MM.1S (cell line): ENCODE data around the gene RPS10.
"Not testable (repeated sequence)": the region's sequence is repeated elsewhere in the genome, so short reads cannot be mapped to it uniquely, and the experiment has no call there.

ENCODE experiments used
- DNase-seq: peaks from one replicate; pipeline ENCODE4 v3.0.0-alpha.2; 2015
- H2AFZ ChIP-seq: fragments of 300-600 bp; sonication (generic); 2 replicates; pipeline ENCODE4 v1.6.0; 2016; ENCODE audit warnings: antibody characterized with exemption, low read length
- H3F3A ChIP-seq: fragments of 300-600 bp; sonication (generic); 2 replicates; pipeline ENCODE4 v1.6.1; 2016; ENCODE audit warnings: mild to moderate bottlenecking, antibody characterized with exemption, low read length, moderate library complexity, mixed read lengths; ENCODE audit not compliant: insufficient read depth
- H3K27ac ChIP-seq: fragments of 300-600 bp; sonication (generic); 2 replicates; pipeline ENCODE4 v1.5.1; 2016; ENCODE audit warnings: mild to moderate bottlenecking, low read length
- H3K27me3 ChIP-seq: fragments of 300-600 bp; sonication (generic); replicated peaks from 2 replicates; pipeline ENCODE4 v1.6.0; 2016; ENCODE audit warnings: low read length; ENCODE audit not compliant: insufficient read depth
- H3K36me3 ChIP-seq: fragments of 300-600 bp; sonication (generic); replicated peaks from 2 replicates; pipeline ENCODE4 v1.6.1; 2016; ENCODE audit warnings: mild to moderate bottlenecking, low read length, mixed read lengths; ENCODE audit not compliant: insufficient read depth
- H3K4me1 ChIP-seq: fragments of 300-600 bp; sonication (generic); 2 replicates; pipeline ENCODE4 v1.6.1; 2016; ENCODE audit warnings: low read length, mixed read lengths
- H3K4me2 ChIP-seq: fragments of 300-600 bp; sonication (generic); 2 replicates; pipeline ENCODE4 v1.6.0; 2016; ENCODE audit warnings: low read depth, low read length
- H3K4me3 ChIP-seq: fragments of 300-600 bp; sonication (generic); 2 replicates; pipeline ENCODE4 v1.5.1; 2016; ENCODE audit warnings: low read length, mixed read lengths
- H3K79me2 ChIP-seq: fragments of 300-600 bp; sonication (generic); 2 replicates; pipeline ENCODE4 v1.6.1; 2016; ENCODE audit warnings: mixed run types, low read length, mixed read lengths
- H3K9ac ChIP-seq: fragments of 300-600 bp; sonication (generic); 2 replicates; pipeline ENCODE4 v1.6.1; 2016; ENCODE audit warnings: low read length, mixed read lengths
- H3K9me2 ChIP-seq: fragments of 300-600 bp; sonication (generic); replicated peaks from 2 replicates; pipeline ENCODE4 v1.6.1; 2016; ENCODE audit warnings: mild to moderate bottlenecking, low read length, mixed read lengths; ENCODE audit not compliant: insufficient read depth
- H3K9me3 ChIP-seq: fragments of 300-600 bp; sonication (generic); replicated peaks from 2 replicates; pipeline ENCODE4 v1.6.1; 2016; ENCODE audit warnings: mild to moderate bottlenecking, low read length, mixed read lengths; ENCODE audit not compliant: insufficient read depth
- H4K20me1 ChIP-seq: fragments of 300-600 bp; sonication (generic); 2 replicates; pipeline ENCODE4 v1.6.1; 2016; ENCODE audit warnings: mild to moderate bottlenecking, low read length, moderate library complexity, mixed read lengths; ENCODE audit not compliant: insufficient read depth
- EZH2 ChIP-seq: fragments of 300-600 bp; sonication (generic); optimal IDR thresholded peaks from 2 replicates; pipeline ENCODE3; 2017; ENCODE audit warnings: low read depth, mild to moderate bottlenecking, antibody characterized with exemption, low read length, mixed read lengths
- EZH2phosphoT487 ChIP-seq: fragments of 300-600 bp; sonication (generic); IDR thresholded peaks from 2 replicates; pipeline ENCODE4 v1.6.1; 2018; ENCODE audit warnings: antibody characterized with exemption, low read length
- TF ChIP-seq, protein P1 (sequence below): fragments of 300-600 bp; sonication (generic); IDR thresholded peaks from 2 replicates; pipeline ENCODE4 v1.5.1; 2016; ENCODE audit warnings: antibody characterized with exemption, low read length, mixed read lengths

Gene RPS10

DNA sequence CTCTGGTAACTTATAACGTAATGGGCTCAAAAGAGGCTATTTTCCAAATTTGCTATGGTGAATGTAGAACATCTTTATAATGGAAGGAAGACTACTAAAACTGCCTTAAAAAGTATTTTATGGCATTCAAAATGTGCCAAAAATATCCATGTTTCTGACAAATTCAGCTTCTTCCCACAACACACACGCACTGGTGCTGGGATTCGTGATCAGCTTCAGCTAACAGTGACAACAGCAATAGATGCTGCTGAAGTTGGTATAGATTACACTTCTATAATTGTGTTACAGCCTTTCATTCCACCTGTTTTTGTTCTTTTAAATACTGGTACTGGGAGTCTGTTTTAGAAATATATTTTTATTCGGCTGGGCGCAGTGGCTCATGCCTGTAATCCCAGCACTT, 52.4 kb downstream of the RPS10 start:
- Histone ChIP-seq H3K9me3 (no peaks in the 10 kb centered on the region), H3K27ac (no peak overlapping the region), H2AFZ (no peak overlapping the region), H3K27me3 (no peaks in the 10 kb centered on the region), H3K9ac (no peak overlapping the region), H3K4me1 (no peaks in the 10 kb centered on the region), H4K20me1 (peaks cover 6% of the 10 kb centered on the region), H3K4me2 (no peak overlapping the region), H3K4me3 (no peak overlapping the region), H3K79me2 (peaks cover 91% of the 10 kb centered on the region), H3K9me2 (no peaks in the 10 kb centered on the region), H3F3A (no peaks in the 10 kb centered on the region; the same call in 1 of the 2 replicates), H3K36me3 (no peaks in the 10 kb centered on the region)
- no peak for TF ChIP-seq EZH2phosphoT487
- TF ChIP-seq, protein P1, sequence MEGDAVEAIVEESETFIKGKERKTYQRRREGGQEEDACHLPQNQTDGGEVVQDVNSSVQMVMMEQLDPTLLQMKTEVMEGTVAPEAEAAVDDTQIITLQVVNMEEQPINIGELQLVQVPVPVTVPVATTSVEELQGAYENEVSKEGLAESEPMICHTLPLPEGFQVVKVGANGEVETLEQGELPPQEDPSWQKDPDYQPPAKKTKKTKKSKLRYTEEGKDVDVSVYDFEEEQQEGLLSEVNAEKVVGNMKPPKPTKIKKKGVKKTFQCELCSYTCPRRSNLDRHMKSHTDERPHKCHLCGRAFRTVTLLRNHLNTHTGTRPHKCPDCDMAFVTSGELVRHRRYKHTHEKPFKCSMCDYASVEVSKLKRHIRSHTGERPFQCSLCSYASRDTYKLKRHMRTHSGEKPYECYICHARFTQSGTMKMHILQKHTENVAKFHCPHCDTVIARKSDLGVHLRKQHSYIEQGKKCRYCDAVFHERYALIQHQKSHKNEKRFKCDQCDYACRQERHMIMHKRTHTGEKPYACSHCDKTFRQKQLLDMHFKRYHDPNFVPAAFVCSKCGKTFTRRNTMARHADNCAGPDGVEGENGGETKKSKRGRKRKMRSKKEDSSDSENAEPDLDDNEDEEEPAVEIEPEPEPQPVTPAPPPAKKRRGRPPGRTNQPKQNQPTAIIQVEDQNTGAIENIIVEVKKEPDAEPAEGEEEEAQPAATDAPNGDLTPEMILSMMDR = no peak
- TF ChIP-seq EZH2 = no peak
- no peak for DNase-seq

DNA sequence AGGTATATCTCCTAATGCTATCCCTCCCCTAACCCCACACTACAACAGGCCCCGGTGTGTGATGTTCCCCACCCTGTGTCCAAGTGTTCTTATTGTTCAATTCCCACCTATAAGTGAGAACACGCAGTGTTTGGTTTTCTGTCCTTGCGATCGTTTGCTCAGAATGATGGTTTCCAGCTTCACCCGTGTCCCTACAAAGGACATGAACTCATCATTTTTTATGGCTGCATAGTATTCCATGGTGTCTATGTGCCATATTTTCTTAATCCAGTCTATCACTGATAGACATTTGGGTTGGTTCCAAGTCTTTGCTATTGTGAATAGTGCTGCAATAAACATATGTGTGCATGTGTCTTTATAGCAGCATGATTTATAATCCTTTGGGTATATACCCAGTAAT, 54.0 kb downstream of the RPS10 start:
- not testable (repeated sequence) for H3K9ac ChIP-seq

DNA sequence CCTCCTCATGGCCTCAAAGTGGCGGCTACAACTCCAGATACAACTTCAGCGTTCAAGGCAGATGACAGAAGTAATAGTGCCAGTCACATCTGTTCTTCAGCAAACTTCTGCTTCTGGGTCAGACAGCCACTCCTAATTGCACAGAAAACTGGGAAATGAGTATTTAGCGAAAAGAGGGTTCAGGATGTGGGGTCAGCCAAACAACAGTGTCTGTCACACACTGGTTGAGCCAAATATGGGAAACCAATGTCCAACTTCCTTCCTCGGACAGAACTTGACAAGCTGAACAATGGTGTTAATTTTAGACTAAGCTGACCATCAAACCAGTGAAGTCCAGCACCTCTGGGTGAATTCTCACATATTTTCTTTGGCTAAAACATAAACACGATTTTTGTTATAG, 55.5 kb downstream of the RPS10 start:
- no peak overlapping the region for H3K4me3 ChIP-seq
- no peak overlapping the region for H3K9ac ChIP-seq
- TF ChIP-seq EZH2 (no peak), EZH2phosphoT487 (no peak)
- TF ChIP-seq, protein P1 = no peak
- H4K20me1 ChIP-seq = peaks cover 3% of the 10 kb centered on the region
- peaks cover 85% of the 10 kb centered on the region for H3K79me2 ChIP-seq
- H3K27ac ChIP-seq = no peak overlapping the region
- no peak overlapping the region for H2AFZ ChIP-seq
- H3K4me2 ChIP-seq = no peak overlapping the region
- no peaks in the 10 kb centered on the region; the same call in 1 of the 2 replicates for H3F3A ChIP-seq
- H3K4me1 ChIP-seq = no peaks in the 10 kb centered on the region
- H3K36me3 ChIP-seq = no peaks in the 10 kb centered on the region
- H3K27me3 ChIP-seq = no peaks in the 10 kb centered on the region
- DNase-seq = no peak
- no peaks in the 10 kb centered on the region for H3K9me2 ChIP-seq
- no peaks in the 10 kb centered on the region for H3K9me3 ChIP-seq

More for the DNA sequence above, 54.0 kb downstream of the RPS10 start:
- H3K4me1 ChIP-seq, H2AFZ ChIP-seq, H4K20me1 ChIP-seq, DNase-seq, H3K4me3 ChIP-seq, H3K27ac ChIP-seq, H3K36me3 ChIP-seq, H3K4me2 ChIP-seq, H3F3A ChIP-seq, H3K9me2 ChIP-seq, H3K27me3 ChIP-seq, H3K9me3 ChIP-seq: not testable (repeated sequence)
- peaks cover 90% of the 10 kb centered on the region for H3K79me2 ChIP-seq

DNA sequence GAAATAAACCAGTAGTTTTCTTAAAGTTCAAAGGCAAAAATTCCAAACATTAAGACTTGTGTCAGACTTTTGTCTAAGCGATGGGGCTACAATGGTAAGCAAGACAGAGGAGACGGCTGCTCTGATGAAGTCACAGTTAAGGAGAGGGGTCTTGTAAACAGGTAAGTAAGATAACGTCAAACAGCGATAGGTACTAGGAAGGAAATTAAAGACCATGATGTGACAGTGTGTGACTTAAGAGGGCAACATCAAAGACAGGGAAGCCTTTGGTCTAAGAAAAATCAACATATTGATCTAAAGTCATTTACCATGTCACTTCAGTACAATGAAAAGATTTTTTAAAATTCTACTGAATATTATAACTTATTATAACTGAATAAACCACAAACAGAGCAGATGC, 56.5 kb downstream of the RPS10 start:
- Histone ChIP-seq H3K27ac (no peak overlapping the region), H3K9me2 (no peaks in the 10 kb centered on the region), H3K79me2 (peaks cover 80% of the 10 kb centered on the region), H3K4me1 (no peaks in the 10 kb centered on the region), H3K4me2 (no peak overlapping the region), H3K9me3 (no peaks in the 10 kb centered on the region), H3K27me3 (no peaks in the 10 kb centered on the region), H3K36me3 (no peaks in the 10 kb centered on the region), H3K4me3 (no peak overlapping the region), H4K20me1 (peaks cover under 1% of the 10 kb centered on the region), H3K9ac (no peak overlapping the region), H3F3A (no peaks in the 10 kb centered on the region; the same call in 1 of the 2 replicates), H2AFZ (no peak overlapping the region)
- DNase-seq = no peak
- TF ChIP-seq, protein P1 = no peak
- TF ChIP-seq EZH2 (no peak), EZH2phosphoT487 (no peak)
